GM03348 (cell line): ENCODE results near the gene CCR5.

ENCODE experiments used
- DNase-seq: peaks from one replicate; pipeline ENCODE4 v3.0.0; 2012; ENCODE audit warnings: low spot score

The CCR5 gene

DNA sequence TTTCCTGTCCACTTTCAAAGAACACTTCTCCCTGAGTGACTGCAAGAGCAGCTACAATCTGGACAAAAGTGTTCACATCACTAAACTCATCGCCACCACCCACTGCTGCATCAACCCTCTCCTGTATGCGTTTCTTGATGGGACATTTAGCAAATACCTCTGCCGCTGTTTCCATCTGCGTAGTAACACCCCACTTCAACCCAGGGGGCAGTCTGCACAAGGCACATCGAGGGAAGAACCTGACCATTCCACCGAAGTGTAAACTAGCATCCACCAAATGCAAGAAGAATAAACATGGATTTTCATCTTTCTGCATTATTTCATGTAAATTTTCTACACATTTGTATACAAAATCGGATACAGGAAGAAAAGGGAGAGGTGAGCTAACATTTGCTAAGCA lies 38.1 kb downstream of the CCR5 start:
- no peak for DNase-seq

DNA sequence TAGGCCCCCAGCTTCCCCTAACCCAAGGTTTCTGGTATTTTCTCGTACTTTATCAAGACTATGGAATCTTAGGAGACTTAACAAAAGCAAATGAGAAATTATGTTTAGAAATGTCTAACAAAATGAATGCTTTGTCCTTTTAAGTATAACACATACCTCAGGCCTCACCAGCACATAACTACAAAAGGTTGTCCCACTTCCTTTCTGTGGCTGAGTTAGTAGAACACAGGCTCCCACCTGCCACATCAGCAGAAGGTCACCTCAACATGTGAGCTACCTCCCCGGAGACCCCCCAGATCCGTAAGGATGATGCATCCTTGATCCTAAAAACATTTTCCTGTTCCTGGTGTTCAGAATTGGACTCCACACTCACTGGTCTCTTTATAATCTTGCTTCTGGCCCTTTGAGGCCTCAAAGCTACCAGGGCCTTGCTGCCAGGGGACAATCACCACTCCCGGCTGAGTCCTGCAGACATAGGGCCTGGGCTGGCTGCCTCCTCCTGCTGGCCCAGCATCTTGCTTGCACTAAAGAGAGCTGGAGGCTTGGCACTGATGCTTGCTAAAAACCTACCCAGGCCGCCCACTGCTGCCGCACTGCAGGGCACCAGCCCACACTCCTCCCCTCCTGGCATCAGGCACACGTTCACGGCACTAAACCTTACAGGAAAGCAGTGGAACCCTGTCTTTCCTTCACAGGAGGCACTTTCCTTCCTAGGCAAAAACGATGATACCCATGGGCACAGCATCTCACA lies 39.2 kb downstream of the CCR5 start:
- no peak for DNase-seq

GRCh38 chr3:46410669-46411068 lies 39.9 kb downstream of the CCR5 start:
- no peak for DNase-seq

DNA sequence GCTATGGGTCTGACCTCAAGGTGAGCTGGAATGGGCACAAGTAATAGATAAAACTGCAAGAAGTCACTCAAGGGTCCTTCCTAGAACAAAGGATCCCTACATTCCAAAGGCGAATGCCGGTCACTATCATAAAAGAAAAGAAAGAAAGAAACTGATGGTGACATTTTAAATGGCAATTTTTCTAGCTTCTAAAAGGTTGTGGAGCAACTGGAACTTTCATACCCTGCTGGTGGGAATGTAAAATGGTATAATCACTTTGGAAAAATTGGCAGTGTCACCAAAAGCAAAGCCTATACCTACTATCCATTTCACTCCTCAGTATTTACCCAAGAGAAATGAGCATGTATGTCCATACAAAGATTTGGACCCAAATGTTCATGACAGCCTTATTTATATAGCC lies 40.5 kb downstream of the CCR5 start:
- no peak for DNase-seq

DNA sequence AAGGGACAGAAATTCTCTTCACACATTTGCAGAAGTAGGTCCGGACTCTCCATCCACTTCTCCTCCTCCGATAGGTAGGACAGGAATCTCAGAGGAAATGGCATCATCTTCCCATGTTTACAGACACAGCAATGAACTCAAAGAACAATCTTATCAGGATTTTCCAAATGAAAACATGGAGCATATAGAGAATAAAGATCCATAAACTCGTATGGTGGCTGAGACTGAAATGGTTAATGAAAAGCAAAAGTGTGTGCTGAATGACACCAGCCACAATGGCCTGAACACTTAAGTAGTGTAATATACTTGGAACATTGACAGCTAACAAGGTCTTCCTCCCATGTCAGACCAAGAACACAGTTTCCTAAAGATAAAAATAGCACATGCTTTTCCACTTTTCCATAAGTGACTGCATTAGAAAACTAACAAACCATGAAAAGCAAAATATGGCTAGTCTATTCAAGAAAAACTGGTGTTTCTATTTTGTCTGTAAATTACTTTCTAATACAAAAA lies 42.1 kb downstream of the CCR5 start:
- DNase-seq = no peak

DNA sequence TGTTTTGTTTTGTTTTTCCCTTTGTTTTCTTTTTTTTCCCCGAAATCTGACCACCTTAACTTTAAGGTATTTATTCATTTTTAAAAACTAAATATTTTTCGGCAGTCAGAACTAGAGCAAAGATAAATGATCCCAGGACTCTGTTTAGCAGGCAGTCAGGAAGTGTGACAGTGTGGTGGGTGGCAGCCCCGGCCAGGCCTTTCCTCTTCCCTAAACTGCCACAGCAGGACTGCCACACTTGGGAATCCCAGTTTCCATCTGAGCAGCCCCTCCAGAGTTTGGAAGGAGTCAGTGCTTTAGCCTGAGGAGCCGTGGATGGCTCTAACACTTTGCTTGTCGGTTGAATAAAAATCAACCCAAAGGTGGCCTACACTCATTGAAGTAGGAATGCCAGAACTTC lies 43.2 kb downstream of the CCR5 start:
- no peak for DNase-seq

DNA sequence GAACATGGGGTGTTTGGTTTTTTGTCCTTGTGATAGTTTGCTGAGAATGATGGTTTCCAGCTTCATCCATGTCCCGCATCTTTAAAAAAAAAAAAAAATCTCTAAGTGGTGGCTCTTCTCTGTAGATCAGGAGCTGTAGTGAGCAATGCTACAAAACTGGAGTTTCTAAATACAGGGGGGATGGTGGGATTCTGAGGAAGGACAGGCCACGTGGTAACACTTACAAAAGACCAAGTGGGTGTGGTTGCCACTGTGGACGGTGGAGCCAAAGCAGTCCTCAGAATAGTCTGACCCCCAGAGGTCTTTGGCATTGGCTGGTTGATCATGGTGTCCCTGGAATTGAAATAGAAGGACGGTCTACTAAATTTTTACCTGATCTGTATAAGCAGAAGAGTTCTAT lies 44.0 kb downstream of the CCR5 start:
- DNase-seq = no peak

GRCh38 chr3:46416125-46416810 lies 45.5 kb downstream of the CCR5 start:
- DNase-seq = no peak

- no peak for DNase-seq
These were observed 46.2 kb downstream of the CCR5 start for GRCh38 chr3:46416811-46417510.

GRCh38 chr3:46417841-46418611 lies 47.3 kb downstream of the CCR5 start:
- no peak for DNase-seq

- DNase-seq = no peak
These were observed 49.1 kb downstream of the CCR5 start for GRCh38 chr3:46419816-46420215.

- no peak for DNase-seq
These were observed 50.2 kb downstream of the CCR5 start for GRCh38 chr3:46420931-46421330.

- DNase-seq = no peak
These were observed 51.9 kb downstream of the CCR5 start for GRCh38 chr3:46422617-46423016.

DNA sequence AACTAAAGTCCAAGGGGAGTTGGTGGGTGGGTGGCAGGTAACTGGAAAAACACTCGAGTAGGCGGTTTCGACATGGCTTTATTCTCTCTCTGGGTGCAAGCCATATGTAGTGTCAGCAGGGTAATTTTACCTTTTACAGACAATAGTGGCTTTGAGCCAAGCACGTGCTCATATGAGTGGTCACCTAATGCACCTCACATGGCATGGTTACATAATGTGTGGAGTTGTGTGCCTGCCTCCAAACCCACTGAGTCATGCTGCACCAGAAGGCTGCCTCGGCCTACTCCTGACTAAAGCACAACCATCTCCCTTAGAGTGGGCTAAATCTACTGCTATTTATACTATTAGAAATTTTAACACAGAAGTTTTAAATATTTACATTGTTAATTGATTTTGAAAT lies 52.8 kb downstream of the CCR5 start:
- DNase-seq = no peak
